GM19193 (cell line): Measurements from ENCODE around the gene SYNE1.

Experiments
- POLR2A ChIP-seq: IDR thresholded peaks from 4 replicates; pipeline ENCODE4 v1.6.1; 2011; ENCODE audit not compliant: insufficient read depth, insufficient read length; ENCODE audit errors: extremely low read depth

The SYNE1 gene

GRCh38 chr6:152416652-152417051 lies 220.5 kb downstream of the SYNE1 start:
- no peak for TF ChIP-seq POLR2A

GRCh38 chr6:152404936-152405595 lies 232.1 kb downstream of the SYNE1 start:
- no peak for TF ChIP-seq POLR2A

- TF ChIP-seq POLR2A, result no peak
Observed at GRCh38 chr6:152404086-152404857, 232.9 kb downstream of the SYNE1 start.

GRCh38 chr6:152402791-152403190 lies 234.4 kb downstream of the SYNE1 start:
- no peak for TF ChIP-seq POLR2A

- no peak for TF ChIP-seq POLR2A
Observed at GRCh38 chr6:152401978-152402377, 235.2 kb downstream of the SYNE1 start.

GRCh38 chr6:152399399-152399798 lies 237.8 kb downstream of the SYNE1 start:
- no peak for TF ChIP-seq POLR2A

GRCh38 chr6:152398993-152399392 lies 238.2 kb downstream of the SYNE1 start:
- no peak for TF ChIP-seq POLR2A

- no peak for TF ChIP-seq POLR2A
Observed at GRCh38 chr6:152398316-152398715, 238.8 kb downstream of the SYNE1 start.

GRCh38 chr6:152394303-152394702 lies 242.9 kb downstream of the SYNE1 start:
- TF ChIP-seq POLR2A, result no peak

GRCh38 chr6:152391179-152391880 lies 245.8 kb downstream of the SYNE1 start:
- TF ChIP-seq POLR2A, result no peak

GRCh38 chr6:152387091-152387490 lies 250.1 kb downstream of the SYNE1 start:
- TF ChIP-seq POLR2A, result no peak

- TF ChIP-seq POLR2A, result no peak
Observed at GRCh38 chr6:152386131-152386530, 251.0 kb downstream of the SYNE1 start.

- TF ChIP-seq POLR2A, result no peak
Observed at GRCh38 chr6:152380993-152381898, 255.9 kb downstream of the SYNE1 start.

- TF ChIP-seq POLR2A, result no peak
Observed at GRCh38 chr6:152380351-152380767, 256.8 kb downstream of the SYNE1 start.

GRCh38 chr6:152379423-152379822 lies 257.7 kb downstream of the SYNE1 start:
- TF ChIP-seq POLR2A, result no peak
